ENCODE measurements around the gene AXIN2. TPM values are rescaled to one million over a fixed set of nuclear protein-coding genes. Genes with fewer than 3 reads are reported as not detected.
A peak's percentile ranks its signal among the peaks of the same experiment; 100 is the strongest.

Gene AXIN2
- total RNA-seq, 1 donor from 2014 or later, result 44.8 TPM

DNA sequence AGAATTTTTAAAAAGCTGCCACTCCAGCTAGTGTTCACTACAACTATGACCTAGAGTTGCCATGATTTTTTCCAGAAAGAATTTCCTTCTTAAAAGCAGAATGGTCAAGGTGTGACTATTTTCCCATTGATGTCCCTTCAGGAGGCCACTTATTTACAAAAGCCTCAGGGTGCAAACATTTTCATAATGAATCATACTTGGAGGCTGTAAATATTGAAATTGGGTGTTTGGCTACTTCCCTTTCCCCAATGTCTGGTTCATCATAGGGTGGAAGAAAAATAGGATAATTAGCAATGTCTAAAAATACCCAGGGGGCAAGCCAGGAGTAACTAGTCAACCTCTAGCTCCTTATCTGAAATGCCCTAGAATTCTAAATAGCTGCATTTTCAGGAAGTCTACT lies 18.8 kb downstream of the AXIN2 start:
- no peak for TF ChIP-seq CTCF (IDR thresholded peaks at IDR 0.05; ENCODE audit: unreplicated experiment)
- DNase-seq (ENCODE audit: low spot score), result no peak
- peak overlapping the region; percentile 61 for H3K27ac Mint-ChIP-seq (ENCODE audit: unreplicated experiment)

DNA sequence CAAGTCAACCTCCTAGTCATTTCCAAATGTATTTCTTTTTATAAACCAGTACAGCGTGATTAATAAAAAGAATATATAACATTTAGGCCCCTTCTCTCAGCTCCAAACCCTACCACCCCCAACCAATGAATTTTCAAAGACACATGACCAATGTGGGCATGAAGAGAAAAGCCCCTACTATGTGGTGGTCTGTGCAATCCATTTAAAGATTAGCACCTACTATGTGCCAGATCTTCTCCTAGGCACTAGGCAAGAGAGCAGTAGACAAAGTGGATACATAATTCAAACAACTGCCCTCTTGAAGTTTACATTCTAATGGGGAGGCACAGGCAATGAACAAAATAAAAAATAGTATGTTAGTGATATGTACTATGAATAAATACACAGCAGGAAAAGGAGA lies 19.4 kb downstream of the AXIN2 start:
- peaks cover 5% of the 10 kb centered on the region for H3K27me3 Mint-ChIP-seq (ENCODE audit: unreplicated experiment)
- no peak for DNase-seq (ENCODE audit: low spot score)
- H3K4me3 Mint-ChIP-seq (ENCODE audit: unreplicated experiment), result no peak overlapping the region
- H3K27ac Mint-ChIP-seq (ENCODE audit: unreplicated experiment), result no peak overlapping the region
- no peaks in the 10 kb centered on the region for H3K9me3 Mint-ChIP-seq (ENCODE audit: unreplicated experiment)
- TF ChIP-seq CTCF (IDR thresholded peaks at IDR 0.05; ENCODE audit: unreplicated experiment), result no peak
- peaks cover 35% of the 10 kb centered on the region for H3K4me1 Mint-ChIP-seq (ENCODE audit: unreplicated experiment)
- H3K36me3 Mint-ChIP-seq (ENCODE audit: low read depth, unreplicated experiment), result peaks cover 39% of the 10 kb centered on the region

More for the DNA sequence above, 18.8 kb downstream of the AXIN2 start:
- H3K27me3 Mint-ChIP-seq (ENCODE audit: unreplicated experiment), result peaks cover 5% of the 10 kb centered on the region
- H3K4me1 Mint-ChIP-seq (ENCODE audit: unreplicated experiment), result peaks cover 39% of the 10 kb centered on the region
- H3K36me3 Mint-ChIP-seq (ENCODE audit: low read depth, unreplicated experiment), result peaks cover 42% of the 10 kb centered on the region
- H3K9me3 Mint-ChIP-seq (ENCODE audit: unreplicated experiment), result no peaks in the 10 kb centered on the region
- no peak overlapping the region for H3K4me3 Mint-ChIP-seq (ENCODE audit: unreplicated experiment)

GRCh38 chr17:65541453-65541852 lies 20.0 kb downstream of the AXIN2 start:
- Mint-ChIP-seq H3K36me3 (ENCODE audit: low read depth, unreplicated experiment) (peaks cover 36% of the 10 kb centered on the region), H3K27me3 (ENCODE audit: unreplicated experiment) (peaks cover 5% of the 10 kb centered on the region), H3K4me3 (ENCODE audit: unreplicated experiment) (peak overlapping the region; percentile 79), H3K4me1 (ENCODE audit: unreplicated experiment) (peaks cover 29% of the 10 kb centered on the region), H3K27ac (ENCODE audit: unreplicated experiment) (no peak overlapping the region), H3K9me3 (ENCODE audit: unreplicated experiment) (no peaks in the 10 kb centered on the region)
- no peak for DNase-seq (ENCODE audit: low spot score)
- no peak for TF ChIP-seq CTCF (IDR thresholded peaks at IDR 0.05; ENCODE audit: unreplicated experiment)

DNA sequence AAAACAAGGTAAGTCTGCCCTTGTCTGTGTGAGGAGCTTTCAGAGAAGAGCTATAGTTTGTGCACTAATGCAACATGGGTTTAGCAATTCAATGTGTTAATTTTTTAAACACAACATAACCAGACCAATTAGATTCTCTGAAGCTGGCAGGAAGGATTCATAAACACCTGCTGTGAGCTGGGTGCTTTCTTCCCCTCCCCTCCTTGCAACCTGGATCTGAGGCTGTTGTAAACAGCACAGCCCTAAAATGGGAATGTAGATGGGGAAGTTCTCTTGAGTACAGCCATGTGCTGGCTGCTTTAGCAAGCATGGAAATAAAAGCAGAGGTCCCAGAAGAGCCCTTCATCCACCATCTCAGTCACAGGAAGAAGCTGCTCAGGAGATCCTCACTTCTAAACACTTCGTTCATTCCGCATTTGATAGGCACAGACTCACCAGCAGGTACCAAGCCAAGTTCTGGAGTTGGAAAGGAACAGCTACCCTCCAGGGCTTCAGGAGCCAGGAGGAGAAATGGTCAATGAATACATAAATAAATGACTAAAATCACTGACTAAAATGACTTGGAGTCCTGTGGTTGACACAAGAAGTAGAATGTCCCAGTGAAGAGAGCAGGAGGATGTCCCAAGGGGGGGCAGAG lies 21.7 kb downstream of the AXIN2 start:
- peaks cover 23% of the 10 kb centered on the region for H3K4me1 Mint-ChIP-seq (ENCODE audit: unreplicated experiment)
- no peaks in the 10 kb centered on the region for H3K9me3 Mint-ChIP-seq (ENCODE audit: unreplicated experiment)
- no peak overlapping the region for H3K27ac Mint-ChIP-seq (ENCODE audit: unreplicated experiment)
- H3K36me3 Mint-ChIP-seq (ENCODE audit: low read depth, unreplicated experiment), result peaks cover 47% of the 10 kb centered on the region
- no peak overlapping the region for H3K4me3 Mint-ChIP-seq (ENCODE audit: unreplicated experiment)
- no peak for TF ChIP-seq CTCF (IDR thresholded peaks at IDR 0.05; ENCODE audit: unreplicated experiment)
- no peak for DNase-seq (ENCODE audit: low spot score)
- peaks cover 4% of the 10 kb centered on the region for H3K27me3 Mint-ChIP-seq (ENCODE audit: unreplicated experiment)

DNA sequence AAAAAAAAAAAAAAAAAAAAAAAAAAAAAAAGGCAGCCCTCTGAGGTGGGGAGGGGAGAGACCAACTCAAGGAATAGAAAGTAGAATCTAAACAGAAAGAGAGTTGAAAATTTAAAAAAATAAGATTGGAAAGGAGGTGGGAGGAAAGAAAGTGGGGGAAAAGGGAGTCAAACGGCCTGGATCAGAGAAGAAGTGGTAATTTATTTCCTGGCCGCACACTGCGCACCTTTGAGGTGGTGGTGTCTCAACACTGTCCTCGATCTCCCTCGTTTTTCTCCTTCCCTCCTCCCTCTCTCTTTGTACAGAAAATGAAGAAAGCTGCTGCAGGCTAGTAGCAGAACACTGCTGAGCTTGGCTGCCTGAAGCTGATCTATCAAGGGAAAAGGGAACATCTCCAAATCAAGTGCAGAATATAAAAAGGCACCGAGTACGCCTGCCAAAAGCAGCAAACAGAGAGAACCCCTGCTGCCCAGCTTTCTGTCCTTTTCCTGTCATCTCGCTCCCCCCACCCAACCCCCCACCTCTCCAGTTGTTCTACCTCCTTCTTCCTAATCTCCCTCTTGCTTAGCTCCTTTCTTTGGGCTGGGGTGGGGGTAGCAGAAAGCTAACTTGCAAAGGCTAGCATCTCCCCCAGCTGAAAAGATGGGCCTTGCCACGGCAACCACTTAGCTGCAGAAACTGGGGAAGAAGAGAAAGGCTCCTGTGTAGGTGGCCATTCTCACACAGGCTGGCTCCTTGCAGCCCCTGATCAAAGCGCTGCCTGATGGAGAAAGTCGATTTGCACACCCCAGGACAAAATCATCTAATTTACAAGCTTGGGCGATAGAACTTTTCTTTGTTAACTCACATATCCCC lies 22.5 kb downstream of the AXIN2 start:
- H3K27me3 Mint-ChIP-seq (ENCODE audit: unreplicated experiment), result peaks cover 3% of the 10 kb centered on the region
- peaks cover 53% of the 10 kb centered on the region for H3K36me3 Mint-ChIP-seq (ENCODE audit: low read depth, unreplicated experiment)
- H3K4me1 Mint-ChIP-seq (ENCODE audit: unreplicated experiment), result peaks cover 17% of the 10 kb centered on the region
- TF ChIP-seq CTCF (IDR thresholded peaks at IDR 0.05; ENCODE audit: unreplicated experiment), result no peak
- no peak overlapping the region for H3K4me3 Mint-ChIP-seq (ENCODE audit: unreplicated experiment)
- no peak overlapping the region for H3K27ac Mint-ChIP-seq (ENCODE audit: unreplicated experiment)
- DNase-seq (ENCODE audit: low spot score), result no peak
- H3K9me3 Mint-ChIP-seq (ENCODE audit: unreplicated experiment), result no peaks in the 10 kb centered on the region
